Keratinocyte (primary cell): ENCODE results near the gene SLCO2B1. TPM values are rescaled to one million over a fixed set of nuclear protein-coding genes. Genes with fewer than 3 reads are reported as not detected.

Experiments used
- DNase-seq: peaks from one replicate; pipeline ENCODE4 v3.0.0-alpha.2; 2011; ENCODE audit warnings: low read depth, missing footprints, low spot score
- FAIRE-seq: peaks from 2 replicates; lab custom pipeline; 2011; peaks lifted over from hg19 to GRCh38; lab: Jason Lieb, UNC
- H2AFZ ChIP-seq: 2 replicates; pipeline ENCODE4 v1.6.0; 2012; ENCODE audit warnings: low read length, control low read depth, inconsistent platforms; ENCODE audit not compliant: control insufficient read depth
- H3K27ac ChIP-seq: 2 replicates; pipeline ENCODE4 v1.5.1; 2011; ENCODE audit warnings: low read length; ENCODE audit not compliant: control insufficient read depth, insufficient read depth
- H3K27me3 ChIP-seq: 3 replicates; pipeline ENCODE4 v1.6.0; 2011; ENCODE audit warnings: low read length; ENCODE audit not compliant: control insufficient read depth, insufficient read depth; ENCODE audit errors: extremely low read depth
- H3K36me3 ChIP-seq, 2 experiments: 2 replicates in 1 of 2; 3 replicates in 1 of 2; pipeline ENCODE4 v1.5.1; 2011; ENCODE audit warnings: low read length in 2 of 2, mild to moderate bottlenecking in 1 of 2; ENCODE audit not compliant: control insufficient read depth in 2 of 2, insufficient read depth in 2 of 2; ENCODE audit errors: extremely low read depth in 1 of 2
- H3K4me1 ChIP-seq: 3 replicates; pipeline ENCODE4 v1.5.1; 2011; ENCODE audit warnings: low read length; ENCODE audit not compliant: control insufficient read depth, insufficient read depth; ENCODE audit errors: extremely low read depth
- H3K4me2 ChIP-seq: 3 replicates; pipeline ENCODE4 v1.6.0; 2011; ENCODE audit warnings: low read depth, low read length; ENCODE audit not compliant: control insufficient read depth, insufficient read depth; ENCODE audit errors: extremely low read depth
- H3K4me3 ChIP-seq, 3 experiments: fragments of 200-600 bp in 1 of 3; sonication (generic) in 1 of 3; 2 replicates in 2 of 3; 3 replicates in 1 of 3; pipeline ENCODE4 v1.5.1; 2011 to 2016; ENCODE audit warnings: low read length in 3 of 3, mild to moderate bottlenecking in 3 of 3, control low read depth in 2 of 3, inconsistent platforms in 1 of 3, low read depth in 1 of 3, mixed read lengths in 1 of 3, mixed run types in 1 of 3, moderate library complexity in 1 of 3; ENCODE audit not compliant: control insufficient read depth in 2 of 3, insufficient read depth in 2 of 3; ENCODE audit errors: extremely low read depth in 1 of 3
- H3K79me2 ChIP-seq: 2 replicates; pipeline ENCODE4 v1.6.0; 2012; ENCODE audit warnings: low read length; ENCODE audit not compliant: control insufficient read depth, insufficient read depth
- H3K9ac ChIP-seq: 3 replicates; pipeline ENCODE4 v1.6.0; 2011; ENCODE audit warnings: low read length; ENCODE audit not compliant: control insufficient read depth, insufficient read depth; ENCODE audit errors: extremely low read depth
- H3K9me1 ChIP-seq: 3 replicates; pipeline ENCODE4 v1.6.0; 2011; ENCODE audit warnings: low read length; ENCODE audit not compliant: control insufficient read depth, insufficient read depth; ENCODE audit errors: extremely low read depth
- H3K9me3 ChIP-seq: 2 replicates; pipeline ENCODE4 v1.5.1; 2012; ENCODE audit warnings: low read depth, low read length; ENCODE audit not compliant: control insufficient read depth
- H4K20me1 ChIP-seq: 3 replicates; pipeline ENCODE4 v1.6.0; 2011; ENCODE audit warnings: low read length; ENCODE audit not compliant: control insufficient read depth, insufficient read depth; ENCODE audit errors: extremely low read depth
- CTCF ChIP-seq, 3 experiments: IDR thresholded peaks in 1 of 3; conservative IDR thresholded peaks in 1 of 3; optimal IDR thresholded peaks in 1 of 3; 2 replicates in 2 of 3; 3 replicates in 1 of 3; pipeline versions ENCODE3 to v1.5.1; 2011; ENCODE audit warnings: low read length in 3 of 3, mild to moderate bottlenecking in 3 of 3, moderate library complexity in 2 of 3, control low read depth in 1 of 3, inconsistent platforms in 1 of 3; ENCODE audit not compliant: insufficient read depth in 2 of 3; ENCODE audit errors: extremely low read depth in 1 of 3
- EZH2 ChIP-seq: IDR thresholded peaks from one replicate; pipeline ENCODE4 v1.6.1; 2012; ENCODE audit warnings: inconsistent platforms, mild to moderate bottlenecking, low read length, moderate library complexity
- dilution Hi-C: fragments of 300-500 bp; cut with MboI; formaldehyde crosslinking; loops from one replicate; pipeline ENCODE4 v1.7.0; 2020; ENCODE audit warnings: low sequenced_read_pairs; ENCODE audit not compliant: extremely low pct_ligation_motif_present
- polyA plus RNA-seq, 5 experiments: library from polyadenylated mRNA; depleted of rRNA in 3 of 5; stranded (reverse) in 3 of 5; stranded (forward) in 1 of 5; unstranded in 1 of 5; fragments of >200 nt; gene quantifications; 1 replicate in 1 of 5; 2 replicates in 3 of 5; 3 replicates in 1 of 5; pipeline versions ENCODE4 v1.2.1 to v1.2.3, GENCODE V29; 2011 to 2012; ENCODE audit warnings: missing spikeins in 2 of 5, low read depth in 1 of 5, low replicate concordance in 1 of 5

Gene SLCO2B1
- polyA plus RNA-seq, 1 donor (not counting 4 experiments of a cell fraction or from before 2014, with no cell fraction given) = not detected

GRCh38 chr11:75193711-75194110 is 42.8 kb downstream of the SLCO2B1 start:
- DNase-seq = no peak
- no peaks in the 10 kb centered on the region for H3K9me3 ChIP-seq
- peaks cover 37% of the 10 kb centered on the region for H3K27me3 ChIP-seq
- no peak overlapping the region for H3K27ac ChIP-seq
- no peaks in the 10 kb centered on the region for H3K9me1 ChIP-seq
- no peaks in the 10 kb centered on the region for H3K36me3 ChIP-seq
- no peak for FAIRE-seq
- no peak overlapping the region for H2AFZ ChIP-seq
- no peak overlapping the region for H3K4me2 ChIP-seq
- no peaks in the 10 kb centered on the region for H4K20me1 ChIP-seq
- H3K79me2 ChIP-seq = no peaks in the 10 kb centered on the region
- TF ChIP-seq EZH2 (no peak), CTCF (optimal IDR thresholded peaks at IDR 0.05 in 1 of 3, IDR thresholded peaks at IDR 0.05 in 1 of 3, conservative IDR thresholded peaks at IDR 0.05 in 1 of 3; ENCODE audit: extremely low read depth in 1 of 3, insufficient read depth in 2 of 3, low read length in 3 of 3) (no peak)
- no peaks in the 10 kb centered on the region for H3K4me1 ChIP-seq
- no peak overlapping the region for H3K9ac ChIP-seq
- dilution Hi-C loops = no loop called here
- no peak overlapping the region for H3K4me3 ChIP-seq

- no peak overlapping the region for H3K9ac ChIP-seq
- DNase-seq = no peak
- H3K79me2 ChIP-seq = no peaks in the 10 kb centered on the region
- no peak overlapping the region for H3K4me2 ChIP-seq
- H3K27ac ChIP-seq = no peak overlapping the region
- FAIRE-seq = no peak
- no peaks in the 10 kb centered on the region for H3K9me3 ChIP-seq
- no peak overlapping the region for H2AFZ ChIP-seq
- TF ChIP-seq CTCF (optimal IDR thresholded peaks at IDR 0.05 in 1 of 3, IDR thresholded peaks at IDR 0.05 in 1 of 3, conservative IDR thresholded peaks at IDR 0.05 in 1 of 3; ENCODE audit: extremely low read depth in 1 of 3, insufficient read depth in 2 of 3, low read length in 3 of 3) (no peak), EZH2 (no peak)
- no peaks in the 10 kb centered on the region for H3K4me1 ChIP-seq
- H3K4me3 ChIP-seq = no peak overlapping the region
- peaks cover 37% of the 10 kb centered on the region for H3K27me3 ChIP-seq
- H3K9me1 ChIP-seq = no peaks in the 10 kb centered on the region
- dilution Hi-C loops = no loop called here
- H3K36me3 ChIP-seq = no peaks in the 10 kb centered on the region
- no peaks in the 10 kb centered on the region for H4K20me1 ChIP-seq
These were observed 43.2 kb downstream of the SLCO2B1 start for GRCh38 chr11:75194147-75194546.
